Chondrocyte (in vitro differentiated cells): ENCODE data around the gene MUTYH. TPM values are rescaled to one million over a fixed set of nuclear protein-coding genes. Genes with fewer than 3 reads are reported as not detected.

Experiments
- DNase-seq: peaks from one replicate; pipeline ENCODE4 v3.0.0; 2021; ENCODE audit warnings: mixed read lengths, low spot score
- H3K27ac Mint-ChIP-seq: one replicate; pipeline ENCODE4 v1.8.0; 2021; ENCODE audit warnings: mild to moderate bottlenecking, moderate library complexity, mixed read lengths; ENCODE audit not compliant: unreplicated experiment
- H3K27me3 Mint-ChIP-seq: 2 replicates; pipeline ENCODE4 v1.8.0; 2021; ENCODE audit warnings: low read depth, mixed read lengths
- H3K36me3 Mint-ChIP-seq: 2 replicates; pipeline ENCODE4 v1.8.0; 2021; ENCODE audit warnings: low read depth, mixed read lengths
- H3K4me1 Mint-ChIP-seq: 2 replicates; pipeline ENCODE4 v1.8.0; 2021; ENCODE audit warnings: low read depth, mild to moderate bottlenecking, mixed read lengths
- H3K4me3 Mint-ChIP-seq: one replicate; pipeline ENCODE4 v1.8.0; 2021; ENCODE audit warnings: mild to moderate bottlenecking, moderate library complexity, mixed read lengths; ENCODE audit not compliant: unreplicated experiment
- H3K9me3 Mint-ChIP-seq: 2 replicates; pipeline ENCODE4 v1.8.0; 2021; ENCODE audit warnings: low read depth, mixed read lengths
- total RNA-seq: library from RNA; stranded (reverse); gene quantifications from 3 replicates; pipeline ENCODE4 v1.2.1, GENCODE V29; 2021
- TF ChIP-seq, protein P1 (sequence below): fragments of 200-600 bp; sonication (generic); IDR thresholded peaks from 2 replicates; pipeline ENCODE4 v1.5.0; 2021; ENCODE audit warnings: antibody characterized with exemption, mild to moderate bottlenecking, moderate library complexity

Gene MUTYH
- total RNA-seq, 1 donor from 2014 or later, result 12.8 TPM

DNA sequence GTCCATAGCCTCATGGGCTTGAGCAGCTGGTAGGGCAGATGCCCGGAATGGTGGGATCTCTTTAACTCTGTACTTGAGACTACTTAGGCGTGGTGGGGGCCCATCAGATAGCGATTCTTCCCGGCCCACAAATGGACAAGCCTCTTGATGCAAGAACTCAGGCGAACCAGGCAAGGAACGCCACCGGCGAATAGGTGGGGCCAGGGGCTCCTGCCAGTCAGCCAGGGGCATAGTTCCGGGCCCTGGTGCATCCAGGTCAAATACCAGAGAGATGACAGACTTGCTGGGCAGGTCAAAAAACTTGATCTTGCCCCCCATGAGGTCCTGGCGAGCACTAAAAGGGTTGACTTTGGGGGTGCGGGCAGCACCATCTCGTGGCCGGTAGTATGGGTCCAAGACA, 4.8 kb upstream of the MUTYH start:
- Mint-ChIP-seq H3K4me3 (no peak overlapping the region), H3K27me3 (no peaks in the 10 kb centered on the region), H3K36me3 (peaks cover 5% of the 10 kb centered on the region), H3K27ac (no peak overlapping the region), H3K4me1 (peaks cover 32% of the 10 kb centered on the region), H3K9me3 (no peaks in the 10 kb centered on the region)
- TF ChIP-seq, protein P1, sequence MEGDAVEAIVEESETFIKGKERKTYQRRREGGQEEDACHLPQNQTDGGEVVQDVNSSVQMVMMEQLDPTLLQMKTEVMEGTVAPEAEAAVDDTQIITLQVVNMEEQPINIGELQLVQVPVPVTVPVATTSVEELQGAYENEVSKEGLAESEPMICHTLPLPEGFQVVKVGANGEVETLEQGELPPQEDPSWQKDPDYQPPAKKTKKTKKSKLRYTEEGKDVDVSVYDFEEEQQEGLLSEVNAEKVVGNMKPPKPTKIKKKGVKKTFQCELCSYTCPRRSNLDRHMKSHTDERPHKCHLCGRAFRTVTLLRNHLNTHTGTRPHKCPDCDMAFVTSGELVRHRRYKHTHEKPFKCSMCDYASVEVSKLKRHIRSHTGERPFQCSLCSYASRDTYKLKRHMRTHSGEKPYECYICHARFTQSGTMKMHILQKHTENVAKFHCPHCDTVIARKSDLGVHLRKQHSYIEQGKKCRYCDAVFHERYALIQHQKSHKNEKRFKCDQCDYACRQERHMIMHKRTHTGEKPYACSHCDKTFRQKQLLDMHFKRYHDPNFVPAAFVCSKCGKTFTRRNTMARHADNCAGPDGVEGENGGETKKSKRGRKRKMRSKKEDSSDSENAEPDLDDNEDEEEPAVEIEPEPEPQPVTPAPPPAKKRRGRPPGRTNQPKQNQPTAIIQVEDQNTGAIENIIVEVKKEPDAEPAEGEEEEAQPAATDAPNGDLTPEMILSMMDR, result no peak
- DNase-seq, result no peak

DNA sequence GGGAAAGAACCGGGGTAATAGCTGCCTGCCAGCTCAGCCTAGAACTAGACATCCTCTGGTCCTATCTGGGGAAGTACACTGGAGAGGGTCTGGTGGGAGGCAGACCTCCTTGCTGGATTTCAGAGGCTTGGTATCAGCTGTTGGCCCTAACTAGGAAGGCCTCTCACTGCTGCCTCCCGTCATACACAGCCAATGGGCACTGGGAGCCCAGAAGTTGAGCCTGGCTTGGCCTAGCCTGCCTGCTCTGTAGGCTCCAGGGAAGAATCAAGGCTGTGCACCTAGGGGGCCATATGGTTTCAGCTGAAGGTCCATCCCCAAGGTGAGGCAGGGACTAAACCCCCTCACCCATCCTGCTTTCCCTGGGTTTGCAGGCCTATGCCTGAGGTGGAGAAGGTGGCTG, 4.3 kb upstream of the MUTYH start:
- H3K4me1 Mint-ChIP-seq, result peaks cover 35% of the 10 kb centered on the region
- DNase-seq, result no peak
- peaks cover 5% of the 10 kb centered on the region for H3K36me3 Mint-ChIP-seq

DNA sequence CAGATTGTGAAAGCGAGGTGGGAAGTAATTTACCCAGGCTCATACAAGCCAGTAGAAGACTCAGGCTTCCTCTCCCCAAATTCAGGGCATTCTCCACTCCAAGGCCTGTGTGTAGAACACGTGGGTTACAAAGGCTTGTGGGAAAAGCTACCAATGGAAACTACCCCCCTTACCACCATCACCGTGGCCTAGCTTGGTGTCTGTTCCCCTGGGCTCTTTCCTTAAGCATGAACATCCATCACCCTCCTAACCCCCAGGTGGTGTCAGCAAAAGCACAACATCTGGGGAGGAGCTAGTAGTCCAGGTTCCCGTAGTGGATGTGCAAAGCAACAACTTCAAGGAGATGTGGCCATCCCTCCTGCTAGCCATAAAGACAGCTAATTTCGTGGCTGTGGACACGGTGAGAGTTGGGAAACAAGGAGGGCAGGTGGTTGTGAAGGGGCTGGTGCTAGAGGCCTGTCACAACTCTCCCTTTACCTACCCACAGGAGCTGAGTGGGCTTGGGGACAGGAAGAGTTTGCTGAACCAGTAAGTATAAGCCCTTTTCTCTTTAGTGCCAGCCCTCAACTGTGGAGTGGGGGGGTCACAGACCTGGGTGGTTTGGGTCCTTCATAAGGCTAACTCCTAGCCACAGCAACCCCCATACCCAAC, 701 bp upstream of the MUTYH start:
- Mint-ChIP-seq H3K4me1 (peaks cover 26% of the 10 kb centered on the region), H3K9me3 (no peaks in the 10 kb centered on the region), H3K27me3 (no peaks in the 10 kb centered on the region), H3K36me3 (peaks cover 5% of the 10 kb centered on the region), H3K27ac (peak overlapping the region; percentile 100), H3K4me3 (peak overlapping the region; percentile 100)
- DNase-seq, result no peak
- TF ChIP-seq, protein P1, result no peak

More for the DNA sequence above, 4.3 kb upstream of the MUTYH start:
- Mint-ChIP-seq H3K27ac (no peak overlapping the region), H3K27me3 (no peaks in the 10 kb centered on the region), H3K4me3 (no peak overlapping the region), H3K9me3 (no peaks in the 10 kb centered on the region)
- TF ChIP-seq, protein P1, result no peak

DNA sequence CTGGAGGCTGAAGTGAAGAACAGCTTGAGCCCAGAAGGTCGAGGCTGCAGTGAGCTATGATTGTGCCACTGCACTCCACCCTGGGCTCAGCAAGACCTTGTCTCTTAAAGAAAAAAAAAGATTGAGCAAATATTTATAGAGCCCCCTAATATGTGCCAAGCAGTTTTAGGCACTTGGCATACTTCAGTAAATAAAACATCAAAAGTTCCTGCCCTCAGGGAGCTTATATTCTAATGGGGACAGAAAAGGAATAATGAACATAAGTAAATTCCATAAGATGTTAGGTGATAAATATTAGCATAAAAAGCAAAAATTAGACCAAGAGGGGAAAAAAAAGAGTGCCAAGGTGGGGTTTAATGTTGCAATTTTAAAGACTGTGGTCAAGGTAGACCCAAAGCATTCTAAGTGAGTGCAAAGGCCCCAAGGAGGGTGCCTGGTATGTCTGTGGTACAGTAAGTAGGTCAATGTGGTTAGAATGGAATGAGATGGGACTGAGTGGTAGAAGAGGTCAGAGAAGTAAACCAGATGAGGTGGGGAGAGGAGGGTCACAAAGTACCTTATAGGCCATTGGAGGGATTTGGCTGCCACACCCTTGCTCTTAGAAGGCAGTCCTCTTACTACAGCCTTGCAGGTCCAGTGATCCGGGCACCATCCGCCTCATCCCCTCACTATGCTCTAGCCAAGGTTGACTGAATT, 2.5 kb downstream of the MUTYH start:
- H3K27me3 Mint-ChIP-seq, result no peaks in the 10 kb centered on the region
- no peak for DNase-seq
- no peaks in the 10 kb centered on the region for H3K9me3 Mint-ChIP-seq
- no peak overlapping the region for H3K27ac Mint-ChIP-seq
- peaks cover 26% of the 10 kb centered on the region for H3K4me1 Mint-ChIP-seq
- no peak overlapping the region for H3K4me3 Mint-ChIP-seq
- no peaks in the 10 kb centered on the region for H3K36me3 Mint-ChIP-seq
- TF ChIP-seq, protein P1, result no peak

DNA sequence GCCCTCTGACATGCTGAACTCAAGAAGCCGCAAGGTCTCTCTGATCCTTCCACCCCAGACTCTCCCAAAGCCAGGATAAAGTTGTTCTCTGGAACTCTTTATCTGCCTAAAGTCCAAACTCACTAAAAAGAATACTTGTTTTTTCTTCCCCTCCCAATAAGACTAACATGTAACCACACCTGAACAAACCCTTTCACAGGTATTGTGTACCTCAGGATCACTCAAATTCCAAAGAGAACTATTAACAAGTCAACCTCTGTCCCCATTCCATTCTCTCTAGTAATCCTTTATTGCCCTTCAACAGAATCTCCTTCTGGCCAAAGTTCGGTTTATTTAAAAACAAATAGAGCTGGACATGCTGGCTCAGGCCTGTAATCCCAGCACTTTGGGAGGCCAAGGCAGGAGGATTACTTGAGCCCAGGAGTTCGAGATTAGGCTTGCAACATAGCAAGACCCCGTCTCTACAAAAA, 4.3 kb downstream of the MUTYH start:
- no peak for DNase-seq
- TF ChIP-seq, protein P1, result no peak
- H3K27me3 Mint-ChIP-seq, result no peaks in the 10 kb centered on the region
- peaks cover 16% of the 10 kb centered on the region for H3K4me1 Mint-ChIP-seq
- H3K9me3 Mint-ChIP-seq, result no peaks in the 10 kb centered on the region
- H3K36me3 Mint-ChIP-seq, result peaks cover 3% of the 10 kb centered on the region
- H3K4me3 Mint-ChIP-seq, result no peak overlapping the region
- no peak overlapping the region for H3K27ac Mint-ChIP-seq
